Measurements from ENCODE around the gene GSN. TPM values are rescaled to one million over a fixed set of nuclear protein-coding genes. Genes with fewer than 3 reads are reported as not detected.

Gene GSN
- total and polyA plus RNA-seq, 2 of the 8 experiments (the other 6 are each of a cell fraction or from before 2014, with no cell fraction given) = 52.3 to 94.5 TPM

- no peak overlapping the region for H3K56ac ChIP-seq (replicated peaks; ENCODE audit: insufficient read length, low read depth, low read length)
- no peaks in the 10 kb centered on the region for H4K20me1 ChIP-seq (replicated peaks in 1 of 2; ENCODE audit: control insufficient read depth in 1 of 2, insufficient read depth in 2 of 2, low read length in 2 of 2)
- H3K4me2 ChIP-seq (ENCODE audit: insufficient read depth in 1 of 2, low read depth in 2 of 2, low read length in 2 of 2) = no peak overlapping the region
- no peak overlapping the region for H3K23ac ChIP-seq (ENCODE audit: insufficient read length)
- H3K79me1 ChIP-seq (ENCODE audit: low read depth, low read length) = no peaks in the 10 kb centered on the region
- H3K36me3 ChIP-seq (ENCODE audit: control insufficient read depth in 2 of 4, insufficient read depth in 4 of 4, low read length in 3 of 4) = no peaks in the 10 kb centered on the region
- no peaks in the 10 kb centered on the region for H3K9me3 ChIP-seq (ENCODE audit: insufficient read depth in 2 of 2, low read depth in 1 of 2, low read length in 1 of 2)
- TF ChIP-seq EP300 (IDR thresholded peaks at IDR 0.05; ENCODE audit: borderline replicate concordance in 1 of 2, low read depth in 2 of 2, low read length in 2 of 2) = no peak
- no peak for TF ChIP-seq PHF8 (conservative IDR thresholded peaks at IDR 0.05; ENCODE audit: low read depth, low read length)
- no peak for TF ChIP-seq ASH2L (IDR thresholded peaks at IDR 0.05; ENCODE audit: low read length)
- no peak overlapping the region for H3K14ac ChIP-seq (ENCODE audit: insufficient read length)
- H3K27me3 ChIP-seq (replicated peaks in 1 of 4; ENCODE audit: control insufficient read depth in 3 of 4, extremely low read depth in 1 of 4, insufficient read depth in 3 of 4, low read length in 3 of 4) = peaks cover 0 to 2% (median 0%) of the 10 kb centered on the region in 4 experiments; a peak in 1 of 7 replicates
- no peak overlapping the region for H3K9ac ChIP-seq (replicated peaks in 1 of 4; ENCODE audit: extremely low read depth in 1 of 4, low read depth in 3 of 4, low read length in 3 of 4)
- DNase-seq (ENCODE audit: low read depth in 1 of 2, low spot score in 2 of 2) = no peak
- no peak overlapping the region for H2AFZ ChIP-seq (ENCODE audit: low read length)
- FAIRE-seq = no peak
- peaks cover 8 to 16% (median 14%) of the 10 kb centered on the region in 4 experiments for H3K4me1 ChIP-seq (replicated peaks in 1 of 4; ENCODE audit: control insufficient read depth in 3 of 4, insufficient read depth in 4 of 4, low read length in 3 of 4)
- CTCF ChIA-PET (ENCODE audit: partially characterized antibody) = interaction anchor here (0.6 to 4.8 kb wide), 6 partner anchors 9 to 215 kb away, joined by 3 to 27 read pairs (median 4); partner anchors contain the start of gene RAB14
- no peak overlapping the region for H2BK15ac ChIP-seq (ENCODE audit: low read length)
- H3K4ac ChIP-seq (replicated peaks; ENCODE audit: insufficient read length, low read depth, low read length) = no peak overlapping the region
- H3K79me2 ChIP-seq (ENCODE audit: control insufficient read depth in 1 of 2, insufficient read depth in 2 of 2, low read length in 2 of 2) = no peaks in the 10 kb centered on the region
- H2AK5ac ChIP-seq (ENCODE audit: low read depth, low read length) = no peak overlapping the region
- no peak overlapping the region for H4K91ac ChIP-seq (replicated peaks; ENCODE audit: insufficient read length, low read length)
- no peak overlapping the region for H2BK20ac ChIP-seq (ENCODE audit: low read length)
- no peak overlapping the region for H3K4me3 ChIP-seq (ENCODE audit: extremely low read depth in 1 of 4, insufficient read depth in 2 of 4, low read depth in 3 of 4, low read length in 4 of 4)
- no peak overlapping the region for H4K8ac ChIP-seq (ENCODE audit: extremely low read depth, insufficient read depth, low read length)
- no peak overlapping the region for H2BK12ac ChIP-seq (ENCODE audit: low read depth, low read length)
- H2BK5ac ChIP-seq (ENCODE audit: low read depth, low read length) = no peak overlapping the region
- H4K5ac ChIP-seq (ENCODE audit: insufficient read length, low read depth, low read length) = no peak overlapping the region
- no peaks in the 10 kb centered on the region for H3K23me2 ChIP-seq (ENCODE audit: low read depth, low read length)
- H3K18ac ChIP-seq (ENCODE audit: extremely low read depth, low read length) = no peak overlapping the region
- no peak overlapping the region for H3K27ac ChIP-seq (ENCODE audit: low read depth, low read length)
- POLR2A ChIA-PET (ENCODE audit: partially characterized antibody) = no interaction called here
- H2BK120ac ChIP-seq (replicated peaks; ENCODE audit: low read depth, low read length) = no peak overlapping the region
- 87% methylated on average over 5 of the region's 5 CpGs; no CpG with 5 or more reads in 1 of the 2 experiments for WGBS, 2 experiments (ENCODE audit: extremely low coverage in 1 of 2, insufficient coverage in 1 of 2, insufficient read length in 1 of 2, insufficient replicate concordance in 2 of 2, low coverage in 1 of 2, low lambda C conversion rate in 2 of 2, missing lambda C conversion rate in 1 of 2)
Measured at GRCh38 chr9:121225240-121225639, 42.7 kb upstream of the GSN start.

All from H1 (cell line).